Measurements from ENCODE around the gene KCNG1. TPM values are rescaled to one million over a fixed set of nuclear protein-coding genes. Genes with fewer than 3 reads are reported as not detected.

KCNG1 gene
- polyA plus RNA-seq, 1 donor from 2014 or later: 1.7 TPM

- Histone ChIP-seq H3K4me2 (ENCODE audit: low read length) (no peak overlapping the region), H3K27me3 (ENCODE audit: insufficient read depth, low read depth, low read length) (peaks cover 41% of the 10 kb centered on the region), H3F3A (ENCODE audit: insufficient read depth, low read length, poor library complexity, severe bottlenecking) (no peaks in the 10 kb centered on the region), H3K4me3 (ENCODE audit: low read length) (no peak overlapping the region), H3K9ac (ENCODE audit: low read length) (no peak overlapping the region), H4K20me1 (ENCODE audit: insufficient read depth) (no peaks in the 10 kb centered on the region), H3K9me2 (ENCODE audit: insufficient read depth, low read length) (no peaks in the 10 kb centered on the region), H3K79me2 (replicated peaks; ENCODE audit: insufficient read depth, low read length) (no peaks in the 10 kb centered on the region), H3K27ac (ENCODE audit: low read length) (no peak overlapping the region), H3K9me3 (ENCODE audit: low read length) (no peaks in the 10 kb centered on the region), H3K36me3 (ENCODE audit: insufficient read depth, low read length) (no peaks in the 10 kb centered on the region), H2AFZ (ENCODE audit: low read depth, low read length) (no peak overlapping the region)
- TF ChIP-seq MXI1 (conservative IDR thresholded peaks at IDR 0.05; ENCODE audit: poor library complexity, severe bottlenecking): no peak
- no peak for TF ChIP-seq CTCF (IDR thresholded peaks at IDR 0.05; ENCODE audit: poor library complexity, severe bottlenecking)
- TF ChIP-seq RAD21 (conservative IDR thresholded peaks at IDR 0.05): no peak
- no peak for TF ChIP-seq EZH2 (IDR thresholded peaks at IDR 0.05; ENCODE audit: borderline replicate concordance, insufficient read depth, low read length, poor library complexity, severe bottlenecking)
Measured at GRCh38 chr20:51020657-51021056, 2.2 kb downstream of the KCNG1 start.

GRCh38 chr20:51019656-51020592 is 3.0 kb downstream of the KCNG1 start:
- Histone ChIP-seq H3K36me3 (ENCODE audit: insufficient read depth, low read length) (no peaks in the 10 kb centered on the region), H2AFZ (ENCODE audit: low read depth, low read length) (no peak overlapping the region), H3K27me3 (ENCODE audit: insufficient read depth, low read depth, low read length) (peaks cover 41% of the 10 kb centered on the region), H4K20me1 (ENCODE audit: insufficient read depth) (no peaks in the 10 kb centered on the region), H3K9me3 (ENCODE audit: low read length) (no peaks in the 10 kb centered on the region), H3F3A (ENCODE audit: insufficient read depth, low read length, poor library complexity, severe bottlenecking) (no peaks in the 10 kb centered on the region), H3K79me2 (replicated peaks; ENCODE audit: insufficient read depth, low read length) (no peaks in the 10 kb centered on the region), H3K9me2 (ENCODE audit: insufficient read depth, low read length) (no peaks in the 10 kb centered on the region), H3K9ac (ENCODE audit: low read length) (no peak overlapping the region), H3K4me3 (ENCODE audit: low read length) (no peak overlapping the region), H3K4me2 (ENCODE audit: low read length) (no peak overlapping the region), H3K27ac (ENCODE audit: low read length) (no peak overlapping the region)
- TF ChIP-seq EZH2 (IDR thresholded peaks at IDR 0.05; ENCODE audit: borderline replicate concordance, insufficient read depth, low read length, poor library complexity, severe bottlenecking) (no peak), MXI1 (conservative IDR thresholded peaks at IDR 0.05; ENCODE audit: poor library complexity, severe bottlenecking) (no peak), REST (IDR thresholded peaks at IDR 0.05; ENCODE audit: borderline replicate concordance) (no peak), TAF1 (IDR thresholded peaks at IDR 0.05; ENCODE audit: low read depth) (no peak), CTCF (IDR thresholded peaks at IDR 0.05; ENCODE audit: poor library complexity, severe bottlenecking) (no peak), POLR2AphosphoS5 (IDR thresholded peaks at IDR 0.05) (no peak), EP300 (conservative IDR thresholded peaks at IDR 0.05; ENCODE audit: poor library complexity, severe bottlenecking) (no peak), SMC3 (conservative IDR thresholded peaks at IDR 0.05; ENCODE audit: poor library complexity) (no peak), RAD21 (conservative IDR thresholded peaks at IDR 0.05) (no peak)

Data from neural cell (in vitro differentiated cells).